Naive thymus-derived CD8-positive, alpha-beta T cell (primary cell): Measurements from ENCODE around the gene FLNC. TPM values are rescaled to one million over a fixed set of nuclear protein-coding genes. Genes with fewer than 3 reads are reported as not detected.
A peak's percentile ranks its signal among the peaks of the same experiment; 100 is the strongest.

Experiments
- ATAC-seq, 2 donors: fragments of 150-1000 bp; cut with Tn5 transposase in 1 of 2; sonication (Bioruptor Pico), chemical (Tn5 transposase) in 1 of 2; 1 replicate in 1 of 2; 2 replicates in 1 of 2; pipeline ENCODE4 v1.10.0; 2021; ENCODE audit warnings: mild to moderate bottlenecking in 2 of 2, moderate library complexity in 2 of 2
- POLR2A ChIA-PET: fragments of 350-600 bp; sonication (Branson Sonifier 250); formaldehyde crosslinking; loops from one replicate; lab custom pipeline; 2021; ENCODE audit warnings: antibody characterized with exemption; lab: Charles Lee
- DNase-seq, 10 donors: peaks; one replicate each; pipeline versions ENCODE4 v3.0.0 to v3.0.0-alpha.2; 2020 to 2022
- H3K27ac Mint-ChIP-seq, 10 donors: one replicate each; pipeline ENCODE4 v1.8.0; 2020 to 2022; ENCODE audit warnings: mild to moderate bottlenecking in 10 of 10, mixed read lengths in 10 of 10, moderate library complexity in 4 of 10, inconsistent platforms in 1 of 10
- H3K27me3 Mint-ChIP-seq, 5 donors: one replicate each; pipeline ENCODE4 v1.8.0; 2021 to 2022; ENCODE audit warnings: mixed read lengths in 5 of 5
- H3K36me3 Mint-ChIP-seq, 3 donors: one replicate each; pipeline ENCODE4 v1.8.0; 2020 to 2022; ENCODE audit warnings: mixed read lengths in 3 of 3, mild to moderate bottlenecking in 2 of 3, inconsistent platforms in 1 of 3
- H3K4me1 Mint-ChIP-seq, 4 donors: one replicate each; pipeline ENCODE4 v1.8.0; 2021 to 2022; ENCODE audit warnings: mixed read lengths in 4 of 4
- H3K4me3 Mint-ChIP-seq, 10 donors: one replicate each; pipeline ENCODE4 v1.8.0; 2020 to 2022; ENCODE audit warnings: mild to moderate bottlenecking in 10 of 10, mixed read lengths in 10 of 10, moderate library complexity in 6 of 10, inconsistent platforms in 1 of 10
- H3K9me3 Mint-ChIP-seq, 9 donors: one replicate each; pipeline ENCODE4 v1.8.0; 2020 to 2022; ENCODE audit warnings: mixed read lengths in 9 of 9, mild to moderate bottlenecking in 3 of 9, inconsistent platforms in 1 of 9, moderate library complexity in 1 of 9
- polyA plus RNA-seq, 3 donors: library from polyadenylated mRNA; unstranded; fragments of 300-500 nt; fragmentation: Illumina TruSeq; gene quantifications; one replicate each; pipeline ENCODE4 v1.2.3, GENCODE V29; 2021
- total RNA-seq, 8 experiments: library from RNA in 2 of 8; stranded (reverse) in 2 of 8; gene quantifications; one replicate each; pipeline ENCODE4 v1.2.3 and lab custom pipeline; 2021 to 2026

Gene FLNC
- total and polyA plus RNA-seq, 5 experiments from 2014 or later: 0.01 TPM; not detected in 4

DNA sequence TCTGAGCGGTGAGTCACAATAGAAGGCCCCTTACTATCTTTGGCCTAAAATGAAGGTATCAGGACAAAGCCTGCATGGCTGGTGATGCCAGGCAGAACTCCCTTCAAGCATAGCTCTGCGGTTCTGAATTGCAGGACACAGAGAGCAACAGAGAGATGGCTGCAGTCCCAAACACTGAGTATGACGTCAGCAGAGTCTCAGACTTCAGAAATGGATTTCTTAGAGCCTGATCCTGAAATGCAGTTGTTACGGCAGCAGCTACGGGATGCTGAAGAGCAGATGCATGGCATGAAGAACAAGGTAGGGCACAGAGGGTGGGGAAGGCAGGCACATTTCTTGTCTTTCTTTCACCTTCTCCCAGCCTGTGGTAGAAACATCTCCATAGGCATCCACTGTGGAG lies 25.0 kb upstream of the FLNC start:
- Mint-ChIP-seq H3K4me1 (no peaks in the 10 kb centered on the region), H3K27ac (no peak overlapping the region), H3K27me3 (no peaks in the 10 kb centered on the region), H3K4me3 (no peak overlapping the region), H3K9me3 (no peaks in the 10 kb centered on the region), H3K36me3 (peaks cover 6 to 19% (median 15%) of the 10 kb centered on the region in 3 donors)
- DNase-seq (no peak), ATAC-seq (no peak)
- POLR2A ChIA-PET: no interaction called here

DNA sequence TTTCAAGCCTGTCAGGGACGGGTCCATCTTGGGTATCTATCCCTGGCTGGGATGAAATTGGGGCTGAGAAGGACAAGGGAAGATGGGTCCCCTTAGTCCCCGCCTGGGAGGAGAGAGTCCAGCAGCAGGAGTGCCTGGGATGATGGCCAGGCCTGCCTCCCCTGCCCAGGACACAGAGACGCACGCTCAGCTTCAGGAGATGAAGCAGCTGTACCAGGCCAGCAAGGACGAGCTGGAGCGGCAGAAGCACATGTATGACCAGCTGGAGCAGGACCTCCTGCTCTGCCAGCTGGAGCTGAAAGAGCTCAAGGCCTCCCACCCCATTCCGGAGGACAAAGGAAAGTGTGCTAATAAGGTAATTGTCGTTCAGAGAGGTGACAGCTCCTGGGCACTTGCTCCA lies 23.0 kb upstream of the FLNC start:
- no peak overlapping the region for H3K4me3 Mint-ChIP-seq
- POLR2A ChIA-PET: no interaction called here
- DNase-seq: no peak
- peaks cover 0 to 10% (median 10%) of the 10 kb centered on the region in 3 donors for H3K36me3 Mint-ChIP-seq
- no peak for ATAC-seq
- no peaks in the 10 kb centered on the region for H3K4me1 Mint-ChIP-seq
- no peaks in the 10 kb centered on the region for H3K27me3 Mint-ChIP-seq
- no peak overlapping the region for H3K27ac Mint-ChIP-seq
- no peaks in the 10 kb centered on the region for H3K9me3 Mint-ChIP-seq

DNA sequence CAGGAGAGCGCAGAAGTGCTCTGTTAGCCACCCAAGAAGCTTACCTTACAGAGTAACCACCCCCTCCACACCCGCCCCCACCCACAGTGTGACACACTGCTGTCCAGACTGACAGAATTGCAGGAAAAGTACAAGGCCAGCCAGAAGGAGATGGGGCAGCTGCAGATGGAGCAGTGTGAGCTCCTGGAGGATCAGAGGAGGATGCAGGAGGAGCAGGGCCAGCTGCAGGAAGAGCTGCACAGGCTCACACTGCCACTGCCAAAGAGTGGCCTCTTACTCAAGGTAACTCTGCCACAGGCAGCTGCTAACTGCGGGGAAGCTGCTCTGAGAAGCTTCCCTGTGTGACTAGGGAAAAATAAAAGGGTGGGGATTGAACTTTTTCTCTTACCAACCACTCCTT lies 20.8 kb upstream of the FLNC start:
- no peaks in the 10 kb centered on the region for H3K4me1 Mint-ChIP-seq
- H3K4me3 Mint-ChIP-seq: no peak overlapping the region
- no peak for DNase-seq
- POLR2A ChIA-PET: no interaction called here
- H3K9me3 Mint-ChIP-seq: no peaks in the 10 kb centered on the region
- no peaks in the 10 kb centered on the region for H3K27me3 Mint-ChIP-seq
- no peak for ATAC-seq
- H3K36me3 Mint-ChIP-seq: peaks cover 0 to 9% (median 8%) of the 10 kb centered on the region in 3 donors
- H3K27ac Mint-ChIP-seq: no peak overlapping the region

DNA sequence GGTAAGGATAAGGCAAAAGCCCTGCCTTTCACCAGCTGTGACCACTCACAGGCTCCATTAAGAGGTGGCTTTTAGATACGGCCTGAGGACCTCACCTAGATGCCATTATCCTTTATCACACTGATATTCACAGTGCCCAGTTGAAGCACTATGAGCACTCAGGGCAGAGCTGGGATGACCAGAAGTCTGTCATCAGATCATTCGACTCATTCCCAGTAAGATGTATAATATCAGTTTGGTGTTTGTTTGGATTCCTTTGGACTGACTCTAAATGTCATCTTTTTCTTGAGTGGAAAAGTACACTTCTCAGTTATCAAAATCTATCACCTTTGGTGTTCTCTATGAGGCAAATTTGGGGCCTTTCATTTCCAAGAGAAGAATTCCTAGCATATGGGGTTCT lies 19.7 kb upstream of the FLNC start:
- peaks cover 0 to 2% (median 0%) of the 10 kb centered on the region in 5 donors for H3K27me3 Mint-ChIP-seq

DNA sequence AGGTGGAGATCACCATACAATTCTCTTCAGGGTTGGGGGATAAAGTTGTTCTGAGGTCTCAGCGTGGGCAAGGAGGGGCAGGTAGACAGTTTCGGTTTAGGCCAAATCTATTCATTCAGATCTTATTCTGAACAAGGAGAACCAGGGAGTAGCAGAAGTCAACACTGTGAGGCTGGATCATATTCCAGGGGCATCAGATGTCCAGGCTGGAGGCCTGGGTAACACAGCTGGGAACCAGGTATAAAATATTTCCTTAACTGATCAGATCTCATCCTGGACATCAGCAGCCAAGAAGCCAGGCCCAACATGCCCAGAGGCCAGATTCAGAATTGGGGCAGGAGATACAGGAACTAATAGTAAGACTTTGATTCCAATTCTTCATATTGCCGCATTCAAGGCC lies 19.2 kb upstream of the FLNC start:
- H3K9me3 Mint-ChIP-seq: no peaks in the 10 kb centered on the region
- ATAC-seq (no peak), DNase-seq (no peak)
- H3K36me3 Mint-ChIP-seq: peaks cover 0 to 8% (median 2%) of the 10 kb centered on the region in 3 donors
- no peak overlapping the region for H3K4me3 Mint-ChIP-seq
- POLR2A ChIA-PET: no interaction called here
- peaks cover 0 to 4% (median 0%) of the 10 kb centered on the region in 4 donors for H3K4me1 Mint-ChIP-seq
- H3K27ac Mint-ChIP-seq: no peak overlapping the region
- peaks cover 0 to 5% (median 0%) of the 10 kb centered on the region in 5 donors for H3K27me3 Mint-ChIP-seq

More for the DNA sequence above, 19.7 kb upstream of the FLNC start:
- DNase-seq (no peak), ATAC-seq (no peak)
- H3K36me3 Mint-ChIP-seq: peaks cover 0 to 8% (median 4%) of the 10 kb centered on the region in 3 donors
- H3K4me1 Mint-ChIP-seq: peaks cover 0 to 2% (median 0%) of the 10 kb centered on the region in 4 donors
- H3K9me3 Mint-ChIP-seq: no peaks in the 10 kb centered on the region
- POLR2A ChIA-PET: no interaction called here
- peak overlapping the region in 1 of 10 donors; percentile 32 for H3K27ac Mint-ChIP-seq
- H3K4me3 Mint-ChIP-seq: no peak overlapping the region

DNA sequence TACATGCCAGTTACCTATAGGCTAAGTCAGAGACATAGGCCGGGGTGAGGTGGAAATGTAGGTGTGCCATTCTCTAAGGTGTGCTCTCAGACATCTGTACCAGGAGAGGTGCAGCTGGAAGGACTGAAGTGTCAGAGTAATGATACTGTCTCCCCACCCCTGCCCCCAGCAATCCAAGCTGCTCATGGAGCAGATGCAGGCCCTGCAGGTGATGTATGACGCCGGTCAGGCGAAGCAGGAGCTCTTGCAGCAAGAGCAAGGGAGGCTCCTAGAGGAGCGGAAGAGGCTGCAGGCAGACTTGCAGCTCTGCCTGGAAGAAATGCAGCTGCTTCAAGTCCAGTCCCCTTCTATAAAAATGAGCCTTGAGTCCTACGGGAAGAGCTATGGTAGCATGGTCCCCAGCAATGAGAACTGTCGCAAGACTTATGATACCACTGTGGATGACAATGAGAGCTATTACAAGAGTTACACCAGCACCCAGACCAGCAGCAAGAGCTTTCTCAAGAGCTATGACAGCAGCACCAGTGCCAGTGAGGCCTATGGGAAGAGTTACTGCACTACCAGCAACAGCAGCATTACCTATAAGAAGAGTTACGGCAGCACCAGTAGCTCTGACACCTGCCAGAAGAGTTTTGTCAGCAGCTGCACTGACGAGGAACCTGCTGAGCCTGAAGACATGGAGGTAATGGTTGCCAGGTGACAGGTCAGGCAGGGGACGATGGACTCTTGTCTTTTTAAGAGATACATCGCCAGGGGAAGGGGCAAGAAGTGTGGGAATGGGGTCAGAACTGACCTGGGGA lies 18.4 kb upstream of the FLNC start:
- Mint-ChIP-seq H3K4me1 (peaks cover 0 to 4% (median 0%) of the 10 kb centered on the region in 4 donors), H3K4me3 (no peak overlapping the region), H3K36me3 (peaks cover 0 to 3% (median 0%) of the 10 kb centered on the region in 3 donors), H3K9me3 (no peaks in the 10 kb centered on the region), H3K27me3 (peaks cover 0 to 5% (median 0%) of the 10 kb centered on the region in 5 donors), H3K27ac (no peak overlapping the region)
- POLR2A ChIA-PET: no interaction called here
- ATAC-seq: no peak
- no peak for DNase-seq

DNA sequence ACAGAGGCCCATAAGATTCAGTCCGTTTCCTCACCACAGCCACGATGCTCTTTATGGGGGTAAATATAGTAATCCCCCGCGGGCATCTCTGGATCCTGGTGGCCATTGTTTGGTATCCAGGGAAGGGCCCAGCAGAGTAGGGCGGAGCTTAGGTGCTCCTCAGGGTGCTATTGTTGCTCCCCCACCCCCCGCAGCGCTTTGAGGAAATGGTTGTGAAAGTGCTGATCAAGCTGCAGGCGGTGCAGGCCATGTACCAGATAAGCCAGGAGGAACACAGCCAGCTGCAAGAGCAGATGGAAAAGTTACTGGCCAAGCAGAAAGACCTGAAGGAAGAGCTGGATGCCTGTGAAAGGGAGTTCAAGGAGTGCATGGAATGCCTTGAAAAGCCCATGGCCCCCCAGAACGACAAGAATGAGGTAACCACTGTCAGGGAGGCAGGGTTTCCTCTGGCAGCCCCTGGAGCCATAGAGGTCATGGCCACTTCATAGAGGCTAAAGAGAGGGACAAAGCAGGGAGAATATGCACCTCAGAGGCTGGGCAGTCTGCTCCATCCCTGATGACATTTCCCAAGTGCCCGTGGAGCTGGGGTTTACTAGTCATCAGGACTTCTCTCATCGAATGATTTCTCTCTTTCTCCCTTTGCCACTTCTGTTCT lies 17.6 kb upstream of the FLNC start:
- H3K4me1 Mint-ChIP-seq: peaks cover 0 to 4% (median 0%) of the 10 kb centered on the region in 4 donors
- H3K4me3 Mint-ChIP-seq: no peak overlapping the region
- H3K9me3 Mint-ChIP-seq: no peaks in the 10 kb centered on the region
- POLR2A ChIA-PET: no interaction called here
- no peak for DNase-seq
- no peak overlapping the region for H3K27ac Mint-ChIP-seq
- peaks cover 0 to 5% (median 0%) of the 10 kb centered on the region in 5 donors for H3K27me3 Mint-ChIP-seq
- no peak for ATAC-seq
- H3K36me3 Mint-ChIP-seq: peaks cover 0 to 3% (median 0%) of the 10 kb centered on the region in 3 donors

DNA sequence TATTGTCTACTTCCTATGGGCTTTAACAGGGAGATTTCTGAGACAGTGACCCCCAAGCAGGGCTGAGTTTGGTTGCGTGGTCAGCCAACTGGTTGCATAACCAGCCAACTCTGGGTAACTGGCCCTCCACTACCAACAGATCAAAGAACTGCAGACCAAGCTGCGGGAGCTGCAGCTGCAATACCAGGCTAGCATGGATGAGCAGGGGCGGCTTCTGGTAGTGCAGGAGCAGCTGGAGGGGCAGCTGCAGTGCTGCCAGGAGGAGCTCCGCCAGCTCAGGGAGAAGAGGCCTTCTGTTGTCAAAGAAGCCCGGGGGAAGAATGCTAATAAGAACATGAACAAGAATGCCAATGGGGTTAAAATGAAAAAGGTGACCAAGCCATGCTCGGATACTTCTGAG lies 15.7 kb upstream of the FLNC start:
- DNase-seq: no peak
- Mint-ChIP-seq H3K4me1 (peaks cover 0 to 7% (median 4%) of the 10 kb centered on the region in 4 donors), H3K27ac (peak overlapping the region in 1 of 10 donors; percentile 62), H3K27me3 (peaks cover 0 to 9% (median 0%) of the 10 kb centered on the region in 5 donors), H3K9me3 (no peaks in the 10 kb centered on the region), H3K4me3 (no peak overlapping the region), H3K36me3 (peaks cover 0 to 3% (median 0%) of the 10 kb centered on the region in 3 donors)
- POLR2A ChIA-PET: no interaction called here
- ATAC-seq: no peak

DNA sequence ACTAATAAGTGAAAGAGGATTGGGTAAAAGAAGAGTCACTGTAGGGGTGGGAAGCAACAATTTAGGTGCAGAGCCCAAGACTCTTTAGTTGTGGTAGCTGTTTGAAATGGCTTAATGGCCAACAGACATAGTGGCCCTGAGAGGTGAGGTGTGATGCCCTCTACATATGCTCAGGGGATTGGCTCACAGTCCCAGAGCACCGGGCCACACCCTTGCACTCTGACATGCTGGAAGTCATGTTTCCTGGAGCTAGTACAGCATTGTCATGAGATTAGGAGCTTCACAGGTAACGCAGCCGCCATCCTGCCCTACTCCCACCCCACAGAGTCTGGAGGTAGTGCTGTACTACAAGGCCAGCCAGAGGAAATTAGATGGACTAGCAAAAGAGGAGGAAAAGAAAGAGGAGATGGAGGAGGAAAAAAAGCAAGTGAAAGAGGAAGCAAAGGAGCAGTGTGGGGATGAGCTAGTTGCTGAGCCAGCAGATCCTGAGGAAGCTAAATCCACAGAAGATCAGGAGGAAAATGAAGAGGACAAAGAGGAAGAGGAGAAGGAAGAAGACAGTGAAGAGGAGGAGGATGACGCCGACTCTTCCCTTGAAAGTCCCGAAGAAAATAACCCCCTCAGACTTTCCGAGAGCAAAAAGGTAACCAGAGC lies 14.8 kb upstream of the FLNC start:
- H3K4me3 Mint-ChIP-seq: no peak overlapping the region
- peak overlapping the region in 1 of 10 donors; percentile 64 for H3K27ac Mint-ChIP-seq
- peaks cover 7 to 16% (median 11%) of the 10 kb centered on the region in 4 donors for H3K4me1 Mint-ChIP-seq
- H3K9me3 Mint-ChIP-seq: no peaks in the 10 kb centered on the region
- H3K27me3 Mint-ChIP-seq: peaks cover 0 to 9% (median 0%) of the 10 kb centered on the region in 5 donors
- no peaks in the 10 kb centered on the region for H3K36me3 Mint-ChIP-seq
- DNase-seq: no peak
- POLR2A ChIA-PET: interaction anchor here (0.6 kb wide), 1 partner anchor 18 kb away, joined by 4 read pairs; no protein-coding TSS in a partner anchor
- ATAC-seq: no peak

DNA sequence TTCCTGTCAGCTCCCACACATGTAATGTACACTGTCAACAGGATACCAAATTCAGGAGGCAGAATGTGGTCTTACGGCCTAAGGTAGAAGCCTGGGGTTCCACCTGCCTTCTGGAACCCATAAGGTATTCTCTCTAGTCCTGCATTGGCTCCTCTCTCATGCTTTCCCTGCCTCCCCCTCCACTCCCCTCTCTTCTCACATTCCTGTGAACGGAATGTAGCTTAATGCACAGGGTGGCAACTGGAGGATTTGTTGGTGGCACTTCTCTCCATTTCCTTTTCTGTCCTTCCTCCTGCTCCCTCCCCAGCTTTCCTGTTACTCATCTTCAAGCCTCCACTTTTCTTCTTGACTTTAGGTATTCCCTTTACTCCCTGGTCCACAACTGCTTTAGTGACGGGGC lies 11.5 kb upstream of the FLNC start:
- Mint-ChIP-seq H3K36me3 (no peaks in the 10 kb centered on the region), H3K27me3 (peaks cover 0 to 9% (median 0%) of the 10 kb centered on the region in 5 donors), H3K4me3 (peak overlapping the region in 1 of 10 donors; percentile 8), H3K4me1 (peaks cover 9 to 20% (median 16%) of the 10 kb centered on the region in 4 donors), H3K27ac (peak overlapping the region in 2 of 10 donors; percentile 23 to 72), H3K9me3 (no peaks in the 10 kb centered on the region)
- POLR2A ChIA-PET: no interaction called here
- ATAC-seq (no peak), DNase-seq (no peak)

DNA sequence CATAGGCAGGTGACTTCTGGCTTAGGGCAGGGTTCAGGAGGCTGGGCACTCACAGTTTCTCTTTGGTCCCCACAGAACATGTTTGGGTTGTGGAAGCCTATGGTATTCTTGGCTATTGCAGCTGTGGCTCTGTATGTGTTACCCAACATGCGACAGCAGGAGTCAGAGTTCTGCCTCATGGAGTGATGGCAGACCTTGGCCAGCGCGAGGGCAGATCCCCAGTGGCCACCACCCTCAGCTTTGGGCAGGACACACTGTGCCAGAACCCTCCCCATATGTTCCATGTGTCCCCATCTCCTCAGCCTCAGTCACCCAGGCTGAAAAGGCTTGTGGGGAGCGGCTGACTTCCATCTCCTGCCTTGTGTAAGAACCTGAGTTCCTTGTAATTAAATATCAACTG lies 8.5 kb upstream of the FLNC start:
- H3K9me3 Mint-ChIP-seq: no peaks in the 10 kb centered on the region
- H3K27me3 Mint-ChIP-seq: peaks cover under 1 to 15% (median 8%) of the 10 kb centered on the region in 5 donors
- peaks cover 9 to 20% (median 14%) of the 10 kb centered on the region in 4 donors for H3K4me1 Mint-ChIP-seq
- no peak overlapping the region for H3K4me3 Mint-ChIP-seq
- no peak overlapping the region for H3K27ac Mint-ChIP-seq
- no peaks in the 10 kb centered on the region for H3K36me3 Mint-ChIP-seq
- DNase-seq (no peak), ATAC-seq (no peak)
- POLR2A ChIA-PET: no interaction called here

DNA sequence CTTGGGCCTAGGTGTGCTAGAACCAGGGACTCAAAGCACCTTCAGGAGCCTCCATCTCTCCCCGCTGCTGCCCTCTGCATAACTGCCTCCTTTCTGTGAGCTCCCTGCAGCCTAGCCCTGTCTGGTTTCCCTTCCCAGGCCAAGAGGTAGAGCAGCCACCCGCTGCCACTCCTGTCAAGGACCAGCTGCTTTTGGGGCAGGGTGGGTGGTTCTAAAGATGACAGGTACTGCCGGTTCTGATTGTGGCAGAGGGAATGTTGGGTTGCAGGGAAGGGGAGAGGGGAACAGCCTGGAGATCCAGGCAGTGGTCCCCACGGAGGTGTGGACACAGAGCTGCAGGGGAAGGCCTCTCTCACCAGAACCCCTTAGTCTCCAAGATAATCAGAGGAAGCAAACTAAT lies 3.7 kb upstream of the FLNC start:
- Mint-ChIP-seq H3K27ac (no peak overlapping the region), H3K27me3 (peaks cover 14 to 49% (median 31%) of the 10 kb centered on the region in 5 donors), H3K4me3 (no peak overlapping the region), H3K4me1 (peaks cover 3 to 23% (median 17%) of the 10 kb centered on the region in 4 donors), H3K9me3 (no peaks in the 10 kb centered on the region), H3K36me3 (no peaks in the 10 kb centered on the region)
- ATAC-seq (no peak), DNase-seq (no peak)
- POLR2A ChIA-PET: no interaction called here

DNA sequence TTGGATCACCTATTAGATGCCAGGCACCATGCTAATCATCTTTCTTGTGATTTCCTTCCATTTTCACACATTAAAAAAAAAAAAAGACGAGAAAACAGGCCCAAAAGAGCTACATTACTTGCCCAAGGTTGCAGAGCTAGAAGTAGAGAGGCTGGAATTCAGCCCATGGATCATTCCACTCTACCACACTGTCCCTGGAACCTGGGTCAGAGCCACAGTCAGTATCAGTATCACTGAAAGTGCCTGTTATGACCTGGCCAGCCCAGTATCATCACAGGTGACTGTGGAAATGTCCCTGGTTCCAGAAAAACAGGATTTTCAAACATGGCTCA lies 3.3 kb upstream of the FLNC start:
- ATAC-seq (no peak), DNase-seq (no peak)
- Mint-ChIP-seq H3K4me1 (peaks cover 3 to 27% (median 18%) of the 10 kb centered on the region in 4 donors), H3K4me3 (no peak overlapping the region), H3K27me3 (peaks cover 14 to 52% (median 31%) of the 10 kb centered on the region in 5 donors), H3K36me3 (no peaks in the 10 kb centered on the region), H3K27ac (no peak overlapping the region), H3K9me3 (no peaks in the 10 kb centered on the region)
- POLR2A ChIA-PET: no interaction called here
